ENCODE data around the gene KCNQ1. TPM values are rescaled to one million over a fixed set of nuclear protein-coding genes. Genes with fewer than 3 reads are reported as not detected.

KCNQ1 gene
- total RNA-seq, 2 experiments from 2014 or later = 8.7 to 9.5 TPM

DNA sequence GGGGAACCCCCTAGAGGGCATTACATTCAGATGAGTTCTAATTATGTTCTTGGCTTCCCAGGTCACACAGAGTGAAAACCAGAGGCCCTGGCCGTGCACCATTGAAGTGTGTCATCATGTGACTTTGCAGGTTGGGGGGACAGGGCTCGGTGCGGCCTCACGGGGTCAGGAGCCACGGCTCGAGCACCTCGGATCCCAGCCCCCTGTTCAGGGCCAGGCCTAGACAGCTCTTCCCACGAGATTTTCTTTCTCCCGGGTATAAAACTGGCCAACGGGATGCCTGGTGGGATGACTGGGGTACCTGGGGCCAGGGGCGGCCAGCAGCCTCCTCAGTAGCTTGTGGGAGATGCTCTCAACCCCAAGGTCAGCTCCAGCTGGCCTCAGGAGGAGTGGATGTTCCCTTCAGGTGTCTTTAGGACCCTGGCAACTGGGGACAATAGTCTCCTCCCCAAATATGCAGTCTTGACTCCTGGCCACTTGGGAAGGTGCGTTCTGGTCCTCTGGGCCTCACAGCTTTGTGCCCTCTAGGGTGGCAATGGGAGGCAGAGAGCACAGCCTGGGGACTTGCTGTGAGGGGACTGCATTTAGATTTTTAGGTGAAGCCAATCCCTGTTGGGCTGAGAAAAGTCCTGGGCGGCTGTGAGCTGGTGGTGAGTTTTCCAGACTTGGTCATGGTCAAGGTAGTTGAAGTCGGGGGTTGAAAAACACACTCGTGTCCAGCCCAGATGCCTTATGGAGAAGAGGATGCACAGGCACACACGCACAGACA, 95.6 kb downstream of the KCNQ1 start:
- POLR2A ChIA-PET = no interaction called here
- Mint-ChIP-seq H3K27ac (no peak overlapping the region), H3K9me3 (no peaks in the 10 kb centered on the region), H3K36me3 (ENCODE audit: low read depth) (no peaks in the 10 kb centered on the region), H3K4me3 (no peak overlapping the region), H3K4me1 (ENCODE audit: low read depth) (peaks cover 10% of the 10 kb centered on the region), H3K27me3 (no peaks in the 10 kb centered on the region)
- no peak for TF ChIP-seq CTCF (IDR thresholded peaks at IDR 0.05)
- CTCF ChIA-PET = interaction anchor here (1.5 kb wide), 1 partner anchor 8 kb away, joined by 5 read pairs; no protein-coding TSS in a partner anchor
- ATAC-seq = no peak
- intact Hi-C loops (cut with micrococcal nuclease) = no loop called here
- DNase-seq = no peak

DNA sequence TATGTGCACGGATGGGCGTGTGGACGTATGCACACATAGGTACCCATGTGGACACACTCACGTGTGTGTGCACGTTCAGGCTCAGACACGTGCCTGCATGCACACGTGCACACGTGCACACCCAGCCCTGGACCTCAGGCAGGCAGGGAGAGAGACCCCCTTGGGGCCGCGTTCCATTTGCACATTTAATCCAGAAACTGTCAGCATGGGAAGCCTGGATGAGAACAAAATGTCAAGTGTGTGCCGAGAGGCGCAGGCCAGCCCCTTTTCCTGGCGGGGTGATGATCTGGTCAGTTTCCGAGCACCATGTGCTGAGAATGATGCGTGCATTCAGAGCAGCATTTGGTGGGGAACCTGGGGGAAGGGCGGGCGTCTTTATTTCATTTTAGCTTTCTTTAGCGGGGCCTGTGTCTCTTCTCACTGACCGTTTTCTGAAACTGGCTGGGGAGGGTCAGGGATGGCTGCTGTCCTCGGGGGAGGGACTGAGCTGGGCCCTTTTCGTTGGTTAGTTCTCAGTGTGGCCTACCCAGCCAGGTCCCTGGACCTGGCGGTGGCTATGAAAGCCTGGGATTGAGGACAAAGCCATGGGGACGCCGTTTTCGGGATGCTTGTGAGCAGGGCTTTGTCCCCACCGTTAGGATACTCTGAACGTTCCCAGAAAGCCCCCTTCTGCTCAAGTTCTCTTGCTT, 96.3 kb downstream of the KCNQ1 start:
- no peak for DNase-seq
- Mint-ChIP-seq H3K27ac (no peak overlapping the region), H3K4me1 (ENCODE audit: low read depth) (peaks cover 11% of the 10 kb centered on the region), H3K36me3 (ENCODE audit: low read depth) (no peaks in the 10 kb centered on the region), H3K4me3 (no peak overlapping the region), H3K27me3 (no peaks in the 10 kb centered on the region), H3K9me3 (no peaks in the 10 kb centered on the region)
- intact Hi-C loops (cut with micrococcal nuclease) = no loop called here
- POLR2A ChIA-PET = no interaction called here
- no peak for ATAC-seq
- CTCF ChIA-PET = interaction anchor here (1.5 kb wide), 1 partner anchor 9 kb away, joined by 5 read pairs; no protein-coding TSS in a partner anchor
- no peak for TF ChIP-seq CTCF (IDR thresholded peaks at IDR 0.05)

DNA sequence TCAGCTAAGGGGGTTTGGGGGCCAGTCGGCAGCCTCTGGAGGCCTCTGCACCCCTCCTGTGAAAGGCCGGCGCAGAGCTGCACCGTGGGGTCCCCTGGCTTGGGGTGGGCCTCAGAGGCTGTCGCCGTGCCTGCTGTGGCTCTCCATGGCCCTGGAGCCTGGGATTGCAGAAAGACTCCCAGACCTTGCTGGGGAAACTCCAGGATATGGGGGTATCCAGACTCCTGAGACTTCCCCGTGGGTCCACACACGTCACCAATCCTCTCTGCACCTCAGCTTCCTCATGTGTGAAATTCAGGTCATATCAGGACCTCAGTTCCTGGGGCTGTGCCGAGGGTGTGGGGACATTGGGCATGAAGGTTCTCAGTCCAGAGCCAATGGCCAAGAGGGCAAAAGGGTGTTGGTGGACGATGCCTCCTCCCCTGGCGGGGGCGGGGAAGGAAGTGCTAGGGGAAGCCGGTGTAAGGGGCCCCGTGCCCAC, 97.1 kb downstream of the KCNQ1 start:
- intact Hi-C loops (cut with micrococcal nuclease) = no loop called here
- no peak for DNase-seq

GRCh38 chr11:2542406-2542805, 97.6 kb downstream of the KCNQ1 start:
- no peak for TF ChIP-seq CTCF (IDR thresholded peaks at IDR 0.05)
- H3K27me3 Mint-ChIP-seq = no peaks in the 10 kb centered on the region
- H3K36me3 Mint-ChIP-seq (ENCODE audit: low read depth) = no peaks in the 10 kb centered on the region
- H3K9me3 Mint-ChIP-seq = no peaks in the 10 kb centered on the region
- no peak overlapping the region for H3K27ac Mint-ChIP-seq
- intact Hi-C loops (cut with micrococcal nuclease) = no loop called here
- no peak overlapping the region for H3K4me3 Mint-ChIP-seq
- ATAC-seq (no peak), DNase-seq (no peak)
- ChIA-PET POLR2A (no interaction called here), CTCF (interaction anchor here (1.0 kb wide), 1 partner anchor 9 kb away, joined by 3 read pairs; no protein-coding TSS in a partner anchor)
- H3K4me1 Mint-ChIP-seq (ENCODE audit: low read depth) = peaks cover 15% of the 10 kb centered on the region

More for the DNA sequence above, 97.1 kb downstream of the KCNQ1 start:
- Mint-ChIP-seq H3K36me3 (ENCODE audit: low read depth) (no peaks in the 10 kb centered on the region), H3K4me3 (no peak overlapping the region), H3K27ac (no peak overlapping the region), H3K27me3 (no peaks in the 10 kb centered on the region), H3K9me3 (no peaks in the 10 kb centered on the region), H3K4me1 (ENCODE audit: low read depth) (peaks cover 15% of the 10 kb centered on the region)
- ChIA-PET CTCF (interaction anchor here (1.0 kb wide), 1 partner anchor 9 kb away, joined by 3 read pairs; no protein-coding TSS in a partner anchor), POLR2A (no interaction called here)
- no peak for TF ChIP-seq CTCF (IDR thresholded peaks at IDR 0.05)
- no peak for ATAC-seq

DNA sequence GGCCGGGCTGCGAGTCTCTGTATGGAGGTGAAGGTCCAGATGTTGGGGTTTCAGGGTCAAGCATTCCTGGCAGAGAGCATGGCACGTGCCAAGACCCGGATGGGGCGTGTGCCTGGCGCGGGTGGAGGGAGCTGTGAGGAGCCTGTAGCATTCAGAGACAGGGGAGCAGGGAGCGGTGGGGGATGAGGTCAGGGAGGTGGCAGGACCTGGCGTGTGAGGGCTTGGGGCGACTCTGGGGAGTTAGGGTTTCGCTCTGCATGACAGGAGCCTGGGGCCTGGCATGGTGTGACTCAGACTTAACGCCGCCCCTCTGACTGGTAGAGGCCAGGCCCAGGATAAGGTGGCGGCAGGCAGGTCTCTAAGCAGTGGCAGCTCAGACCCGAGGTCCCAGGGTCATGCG, 103.0 kb downstream of the KCNQ1 start:
- Mint-ChIP-seq H3K9me3 (no peaks in the 10 kb centered on the region), H3K4me3 (no peak overlapping the region), H3K4me1 (ENCODE audit: low read depth) (peaks cover 14% of the 10 kb centered on the region), H3K27me3 (no peaks in the 10 kb centered on the region), H3K27ac (no peak overlapping the region), H3K36me3 (ENCODE audit: low read depth) (no peaks in the 10 kb centered on the region)
- DNase-seq (no peak), ATAC-seq (no peak)
- no peak for TF ChIP-seq CTCF (IDR thresholded peaks at IDR 0.05)
- intact Hi-C loops (cut with micrococcal nuclease) = no loop called here
- ChIA-PET CTCF (interaction anchor here (3.3 kb wide), 1 partner anchor 16 kb away, joined by 10 read pairs; no protein-coding TSS in a partner anchor), POLR2A (no interaction called here)

All from activated CD8-positive, alpha-beta T cell treated with anti-CD3 and anti-CD28 coated beads for 36 hours (primary cell).